SK-N-SH (cell line): ENCODE data around the gene ZBTB12. TPM values are rescaled to one million over a fixed set of nuclear protein-coding genes. Genes with fewer than 3 reads are reported as not detected.

ENCODE experiments used
- CTCF ChIA-PET: fragments of 300-600, 350-600 bp; formaldehyde crosslinking; extraction: SDS; loops from one replicate; lab custom pipeline; 2021; lab: Yijun Ruan, JAX
- POLR2A ChIA-PET: fragments of 350-600 bp; sonication (Branson Sonifier 250); formaldehyde crosslinking; extraction: SDS; loops from one replicate; lab custom pipeline; 2020; ENCODE audit warnings: antibody characterized with exemption, inconsistent platforms; lab: Yijun Ruan, JAX
- DNase-seq: peaks from one replicate; pipeline ENCODE4 v3.0.0; 2012
- H2AFZ ChIP-seq: fragments of 200-600 bp; sonication (generic); 2 replicates; pipeline ENCODE4 v1.8.1; 2016; ENCODE audit warnings: antibody characterized with exemption, mild to moderate bottlenecking, low read depth
- H3F3A ChIP-seq: fragments of 200-600 bp; sonication (generic); replicated peaks from 2 replicates; pipeline ENCODE3; 2016; ENCODE audit warnings: antibody characterized with exemption, mild to moderate bottlenecking; ENCODE audit not compliant: insufficient read depth
- H3K27ac ChIP-seq, 2 experiments: fragments of 200-500 bp in 1 of 2; fragments of 200-600 bp in 1 of 2; sonication (Bioruptor generic) in 1 of 2; sonication (generic), shearing (Covaris generic) in 1 of 2; 2 replicates each; pipeline versions ENCODE4 v1.5.1 to v1.6.1; 2014 to 2016; ENCODE audit warnings: low read depth in 2 of 2, inconsistent platforms in 1 of 2, low read length in 1 of 2, mild to moderate bottlenecking in 1 of 2, mixed read lengths in 1 of 2
- H3K27me3 ChIP-seq: fragments of 200-600 bp; sonication (generic), shearing (Covaris generic); 2 replicates; pipeline ENCODE4 v1.6.1; 2016; ENCODE audit warnings: mixed run types; ENCODE audit not compliant: insufficient read depth
- H3K36me3 ChIP-seq, 2 experiments: fragments of 200-500 bp in 1 of 2; fragments of 200-600 bp in 1 of 2; sonication (Bioruptor generic) in 1 of 2; sonication (generic) in 1 of 2; replicated peaks in 1 of 2; 2 replicates each; pipeline versions ENCODE3 to v1.5.1; 2014 to 2016; ENCODE audit warnings: low read length in 1 of 2, mild to moderate bottlenecking in 1 of 2; ENCODE audit not compliant: insufficient read depth in 2 of 2, control insufficient read depth in 1 of 2
- H3K4me1 ChIP-seq, 2 experiments: fragments of 200-500 bp in 1 of 2; fragments of 200-600 bp in 1 of 2; sonication (Bioruptor generic) in 1 of 2; sonication (generic), shearing (Covaris generic) in 1 of 2; 2 replicates each; pipeline versions ENCODE4 v1.5.1 to v1.6.1; 2014 to 2016; ENCODE audit warnings: low read depth in 1 of 2, low read length in 1 of 2, mixed run types in 1 of 2; ENCODE audit not compliant: insufficient read depth in 2 of 2, control insufficient read depth in 1 of 2
- H3K4me2 ChIP-seq: fragments of 200-600 bp; sonication (generic), shearing (Covaris generic); 2 replicates; pipeline ENCODE4 v1.6.1; 2017; ENCODE audit warnings: mixed run types
- H3K4me3 ChIP-seq, 2 experiments: fragments of 200-500 bp in 1 of 2; fragments of 200-600 bp in 1 of 2; sonication (Bioruptor generic) in 1 of 2; sonication (generic), shearing (Covaris generic) in 1 of 2; 2 replicates each; pipeline versions ENCODE4 v1.5.1 to v1.8.1; 2014 to 2016; ENCODE audit warnings: low read depth in 2 of 2, inconsistent platforms in 1 of 2, low read length in 1 of 2, mild to moderate bottlenecking in 1 of 2, mixed read lengths in 1 of 2, moderate library complexity in 1 of 2
- H3K79me2 ChIP-seq: fragments of 200-600 bp; sonication (generic); 2 replicates; pipeline ENCODE4 v1.8.1; 2017; ENCODE audit warnings: mild to moderate bottlenecking; ENCODE audit not compliant: insufficient read depth
- H3K9ac ChIP-seq: fragments of 200-600 bp; sonication (generic); 2 replicates; pipeline ENCODE4 v1.6.1; 2017; ENCODE audit warnings: mixed run types
- H3K9me2 ChIP-seq: fragments of 200-600 bp; sonication (generic); 2 replicates; pipeline ENCODE4 v1.6.1; 2017; ENCODE audit warnings: mixed run types
- H3K9me3 ChIP-seq: fragments of 200-600 bp; sonication (generic); 2 replicates; pipeline ENCODE4 v1.6.1; 2017; ENCODE audit warnings: mixed run types, mild to moderate bottlenecking, moderate library complexity
- H4K20me1 ChIP-seq: fragments of 200-600 bp; sonication (generic); 2 replicates; pipeline ENCODE4 v1.6.1; 2017; ENCODE audit warnings: mild to moderate bottlenecking, mixed run types; ENCODE audit not compliant: insufficient read depth
- CHD2 ChIP-seq: fragments of 150-350 bp; IDR thresholded peaks from 2 replicates; pipeline ENCODE4 v1.6.1; 2018; ENCODE audit warnings: low read length; ENCODE audit not compliant: partially characterized antibody
- FOSL2 ChIP-seq: IDR thresholded peaks from 2 replicates; pipeline ENCODE4 v1.4.0; 2012; ENCODE audit warnings: low read depth, mild to moderate bottlenecking, moderate library complexity, borderline replicate concordance
- FOXJ3 ChIP-seq: sonication (generic); formaldehyde crosslinking; IDR thresholded peaks from 2 replicates; pipeline ENCODE4 v1.5.1; 2020; ENCODE audit warnings: mild to moderate bottlenecking, missing genetic modification reagents
- FOXM1 ChIP-seq: IDR thresholded peaks from 2 replicates; pipeline ENCODE4 v1.4.0; 2012; ENCODE audit warnings: low read depth, mild to moderate bottlenecking
- JUND ChIP-seq: IDR thresholded peaks from 2 replicates; pipeline ENCODE4 v1.4.0; 2012
- MEF2A ChIP-seq: IDR thresholded peaks from 2 replicates; pipeline ENCODE4 v1.4.0; 2012; ENCODE audit warnings: low read depth, borderline replicate concordance
- NRF1 ChIP-seq: IDR thresholded peaks from 2 replicates; pipeline ENCODE4 v1.6.1; 2012; ENCODE audit warnings: low read depth, mild to moderate bottlenecking, low read length
- POLR2AphosphoS5 ChIP-seq: IDR thresholded peaks from 2 replicates; pipeline ENCODE4 v1.6.1; 2012; ENCODE audit warnings: low read depth, low read length
- RAD21 ChIP-seq: IDR thresholded peaks from 2 replicates; pipeline ENCODE4 v1.6.1; 2012; ENCODE audit warnings: mild to moderate bottlenecking, low read length
- RCOR1 ChIP-seq: fragments of 150-350 bp; IDR thresholded peaks from 2 replicates; pipeline ENCODE4 v1.6.1; 2017; ENCODE audit warnings: antibody characterized with exemption, low read length
- REST ChIP-seq: IDR thresholded peaks from 2 replicates; pipeline ENCODE4 v1.6.1; 2012; ENCODE audit warnings: mild to moderate bottlenecking, low read depth, low read length, moderate library complexity
- RXRA ChIP-seq: IDR thresholded peaks from 2 replicates; pipeline ENCODE4 v1.4.0; 2012; ENCODE audit warnings: low read depth, mild to moderate bottlenecking, borderline replicate concordance
- SIN3A ChIP-seq: IDR thresholded peaks from 2 replicates; pipeline ENCODE4 v1.6.1; 2012; ENCODE audit warnings: low read depth, mild to moderate bottlenecking, low read length, moderate library complexity, borderline replicate concordance
- WGBS: methylation state at CpG from one replicate; pipeline ENCODE4 v1.1.6; 2017; ENCODE audit warnings: low lambda C conversion rate; 5-methylcytosine and 5-hydroxymethylcytosine counted together
- polyA plus RNA-seq, 3 experiments: library from polyadenylated mRNA; depleted of rRNA; stranded (reverse); fragments of >200 nt; gene quantifications; 2 replicates each; pipeline ENCODE4 v1.2.3, GENCODE V29; 2012

The ZBTB12 gene
- polyA plus RNA-seq, 1 of the 3 experiments (the other 2 are of a cell fraction), result 8.3 TPM

GRCh38 chr6:31865205-31866118, 36.4 kb downstream of the ZBTB12 start:
- WGBS, result 89% methylated on average over 21 of the region's 21 CpGs
- POLR2A ChIA-PET, result interaction anchor here (1.5 kb wide), 1 partner anchor 30 kb away, joined by 4 read pairs; no protein-coding TSS in a partner anchor

More at GRCh38 chr6:31865205-31866118, 36.4 kb downstream of the ZBTB12 start:
- H3K4me1 ChIP-seq, result peaks cover 0 to 14% of the 10 kb centered on the region in 2 experiments; a peak in 1 of 4 replicates
- H3K9me3 ChIP-seq, result no peaks in the 10 kb centered on the region
- H3F3A ChIP-seq, result peaks cover 15% of the 10 kb centered on the region
- no peaks in the 10 kb centered on the region for H3K36me3 ChIP-seq
- TF ChIP-seq FOXJ3 (CRISPR knock-in tag), result no peak
- no peak for TF ChIP-seq RAD21
- TF ChIP-seq SIN3A, result no peak
- no peak for TF ChIP-seq NRF1
- no peak for TF ChIP-seq CHD2
- no peak for TF ChIP-seq RCOR1
- TF ChIP-seq FOSL2, result no peak
- no peak for TF ChIP-seq REST
- TF ChIP-seq FOXM1, result no peak
- no peak for TF ChIP-seq MEF2A
- no peak for TF ChIP-seq JUND
- no peak for TF ChIP-seq POLR2AphosphoS5
- no peak for TF ChIP-seq RXRA
- no peaks in the 10 kb centered on the region for H3K9me2 ChIP-seq
- H3K9ac ChIP-seq, result no peak overlapping the region
- H3K4me2 ChIP-seq, result no peak overlapping the region
- H3K27me3 ChIP-seq, result no peaks in the 10 kb centered on the region
- H3K27ac ChIP-seq, result no peak overlapping the region
- CTCF ChIA-PET, result interaction anchor here (0.8 to 1.3 kb wide), 2 partner anchors 18 to 136 kb away, joined by 3 to 4 read pairs; partner anchors contain the start of gene DDAH2
- no peak overlapping the region for H3K4me3 ChIP-seq
- H2AFZ ChIP-seq, result no peak overlapping the region
- DNase-seq, result no peak
- H4K20me1 ChIP-seq, result no peaks in the 10 kb centered on the region
- peaks cover 10% of the 10 kb centered on the region for H3K79me2 ChIP-seq
